Naive thymus-derived CD4-positive, alpha-beta T cell (primary cell): ENCODE results near the gene LRRC59. TPM values are rescaled to one million over a fixed set of nuclear protein-coding genes. Genes with fewer than 3 reads are reported as not detected.
A peak's percentile ranks its signal among the peaks of the same experiment; 100 is the strongest.

Experiments used
- ATAC-seq: fragments of 150-1000 bp; cut with Tn5 transposase; 2 replicates; pipeline ENCODE4 v1.10.0; 2021; ENCODE audit warnings: mild to moderate bottlenecking, moderate library complexity
- CTCF ChIA-PET: fragments of 350-600 bp; sonication (Branson Sonifier 250); formaldehyde crosslinking; loops from one replicate; lab custom pipeline; 2021; ENCODE audit warnings: antibody characterized with exemption; lab: Charles Lee
- POLR2A ChIA-PET: fragments of 350-600 bp; sonication (Branson Sonifier 250); formaldehyde crosslinking; loops from one replicate; lab custom pipeline; 2021; ENCODE audit warnings: antibody characterized with exemption, inconsistent platforms; lab: Charles Lee
- DNase-seq, 9 donors: peaks; one replicate each; pipeline versions ENCODE4 v3.0.0 to v3.0.0-alpha.2; 2020 to 2022; ENCODE audit warnings: mixed read lengths in 1 of 9
- H3K27ac ChIP-seq: one replicate; pipeline ENCODE4 v1.7.0; 2013; ENCODE audit warnings: mild to moderate bottlenecking, low read depth, low read length, moderate library complexity
- H3K27me3 ChIP-seq, 2 donors: one replicate each; pipeline ENCODE4 v1.7.0; 2013; ENCODE audit warnings: low read length in 2 of 2, mild to moderate bottlenecking in 2 of 2, moderate library complexity in 2 of 2; ENCODE audit not compliant: control insufficient read depth in 2 of 2, insufficient read depth in 2 of 2
- H3K36me3 ChIP-seq, 3 experiments: 1 replicate in 2 of 3; 2 replicates in 1 of 3; pipeline ENCODE4 v1.7.0; 2013; ENCODE audit warnings: low read length in 3 of 3, mild to moderate bottlenecking in 3 of 3, moderate library complexity in 1 of 3; ENCODE audit not compliant: insufficient read depth in 3 of 3, control insufficient read depth in 2 of 3
- H3K4me1 ChIP-seq, 2 donors: one replicate each; pipeline ENCODE4 v1.7.0; 2013; ENCODE audit warnings: low read length in 2 of 2, mild to moderate bottlenecking in 2 of 2, moderate library complexity in 1 of 2; ENCODE audit not compliant: control insufficient read depth in 2 of 2, insufficient read depth in 2 of 2
- H3K4me3 ChIP-seq: 2 replicates; pipeline ENCODE4 v1.7.0; 2013; ENCODE audit warnings: mild to moderate bottlenecking, low read length
- H3K9me3 ChIP-seq, 3 experiments: 1 replicate in 2 of 3; 2 replicates in 1 of 3; pipeline ENCODE4 v1.7.0; 2013; ENCODE audit warnings: low read length in 3 of 3; ENCODE audit not compliant: control insufficient read depth in 2 of 3
- H3K27ac Mint-ChIP-seq, 9 donors: one replicate each; pipeline ENCODE4 v1.8.0; 2020 to 2022; ENCODE audit warnings: mixed read lengths in 9 of 9, mild to moderate bottlenecking in 8 of 9, moderate library complexity in 5 of 9, inconsistent platforms in 2 of 9
- H3K27me3 Mint-ChIP-seq, 5 donors: one replicate each; pipeline ENCODE4 v1.8.0; 2021 to 2022; ENCODE audit warnings: mixed read lengths in 5 of 5, mild to moderate bottlenecking in 1 of 5
- H3K36me3 Mint-ChIP-seq, 5 donors: one replicate each; pipeline ENCODE4 v1.8.0; 2020 to 2022; ENCODE audit warnings: mixed read lengths in 5 of 5, mild to moderate bottlenecking in 3 of 5, inconsistent platforms in 1 of 5
- H3K4me1 Mint-ChIP-seq, 7 donors: one replicate each; pipeline ENCODE4 v1.8.0; 2020 to 2022; ENCODE audit warnings: mixed read lengths in 7 of 7, mild to moderate bottlenecking in 3 of 7, inconsistent platforms in 1 of 7
- H3K4me3 Mint-ChIP-seq, 10 donors: one replicate each; pipeline ENCODE4 v1.8.0; 2020 to 2022; ENCODE audit warnings: mild to moderate bottlenecking in 10 of 10, mixed read lengths in 10 of 10, moderate library complexity in 6 of 10, inconsistent platforms in 2 of 10
- H3K9me3 Mint-ChIP-seq, 11 donors: one replicate each; pipeline ENCODE4 v1.8.0; 2020 to 2022; ENCODE audit warnings: mixed read lengths in 11 of 11, mild to moderate bottlenecking in 4 of 11, inconsistent platforms in 1 of 11, moderate library complexity in 1 of 11
- intact Hi-C, 2 donors: fragments of 100-400 bp; cut with micrococcal nuclease; formaldehyde crosslinking; loops; one replicate each; pipeline ENCODE4 v1.15.1; 2023
- polyA plus RNA-seq, 2 donors: library from polyadenylated mRNA; unstranded; fragments of 300-500 nt; fragmentation: Illumina TruSeq; gene quantifications; one replicate each; pipeline ENCODE4 v1.2.3, GENCODE V29; 2021
- total RNA-seq, 6 experiments: library from RNA in 5 of 6; stranded (reverse) in 5 of 6; gene quantifications; 1 replicate in 5 of 6; 2 replicates in 1 of 6; pipeline ENCODE4 v1.2.3 and lab custom pipeline; 2021 to 2026

The LRRC59 gene
- total and polyA plus RNA-seq, 7 experiments from 2014 or later = 13.4 to 67.1 (median 28.5) TPM

GRCh38 chr17:50359005-50359699 lies 38.2 kb downstream of the LRRC59 start:
- Histone ChIP-seq H3K36me3 (peaks cover 0 to 70% (median 6%) of the 10 kb centered on the region in 3 experiments), H3K4me3 (no peak overlapping the region), H3K27me3 (no peaks in the 10 kb centered on the region), H3K9me3 (no peaks in the 10 kb centered on the region), H3K4me1 (peaks cover 0 to 6% of the 10 kb centered on the region in 2 donors), H3K27ac (no peak overlapping the region)
- H3K9me3 Mint-ChIP-seq = peaks cover 0 to 2% (median 0%) of the 10 kb centered on the region in 11 donors
- POLR2A ChIA-PET = interaction anchor here (1.2 kb wide), 1 partner anchor 12 kb away, joined by 3 read pairs; no protein-coding TSS in a partner anchor
- CTCF ChIA-PET = interaction anchor here (0.6 to 1.6 kb wide), 6 partner anchors 10 to 121 kb away, joined by 3 to 11 read pairs (median 4); partner anchors contain the start of gene LRRC59
- H3K27ac Mint-ChIP-seq = peak overlapping the region in 3 of 9 donors; percentile 45 to 64 (median 56)
- ATAC-seq = no peak
- H3K36me3 Mint-ChIP-seq = peaks cover 0 to 8% (median 0%) of the 10 kb centered on the region in 5 donors
- H3K4me1 Mint-ChIP-seq = peaks cover 7 to 15% (median 10%) of the 10 kb centered on the region in 7 donors
- no peak overlapping the region for H3K4me3 Mint-ChIP-seq
- intact Hi-C loops = no loop called here
- DNase-seq = no peak
- H3K27me3 Mint-ChIP-seq = no peaks in the 10 kb centered on the region

- no peak for DNase-seq
- Histone ChIP-seq H3K27me3 (no peaks in the 10 kb centered on the region), H3K4me1 (peaks cover 0 to 6% of the 10 kb centered on the region in 2 donors), H3K36me3 (peaks cover 0 to 79% (median 6%) of the 10 kb centered on the region in 3 experiments), H3K4me3 (no peak overlapping the region), H3K9me3 (no peaks in the 10 kb centered on the region), H3K27ac (no peak overlapping the region)
- ChIA-PET CTCF (interaction anchor here (0.6 kb wide), 1 partner anchor 17 kb away, joined by 11 read pairs; no protein-coding TSS in a partner anchor), POLR2A (interaction anchor here (0.7 to 1.2 kb wide), 2 partner anchors 11 to 17 kb away, joined by 3 read pairs; no protein-coding TSS in a partner anchor)
- Mint-ChIP-seq H3K36me3 (peaks cover 0 to 8% (median 2%) of the 10 kb centered on the region in 5 donors), H3K27ac (peak overlapping the region in 1 of 9 donors; percentile 10), H3K9me3 (peaks cover 0 to 2% (median 0%) of the 10 kb centered on the region in 11 donors), H3K4me3 (no peak overlapping the region), H3K27me3 (no peaks in the 10 kb centered on the region), H3K4me1 (peaks cover 8 to 13% (median 9%) of the 10 kb centered on the region in 7 donors)
- no peak for ATAC-seq
- intact Hi-C loops = no loop called here
These were observed 39.1 kb downstream of the LRRC59 start for GRCh38 chr17:50358177-50358576.

GRCh38 chr17:50356892-50357510 lies 40.3 kb downstream of the LRRC59 start:
- ChIA-PET POLR2A (interaction anchor here (0.6 to 0.8 kb wide), 2 partner anchors 12 to 15 kb away, joined by 3 to 4 read pairs; no protein-coding TSS in a partner anchor), CTCF (no interaction called here)
- Histone ChIP-seq H3K27me3 (no peaks in the 10 kb centered on the region), H3K9me3 (no peaks in the 10 kb centered on the region), H3K4me3 (no peak overlapping the region), H3K4me1 (peaks cover 0 to under 1% of the 10 kb centered on the region in 2 donors), H3K36me3 (peaks cover 0 to 82% (median 6%) of the 10 kb centered on the region in 3 experiments), H3K27ac (no peak overlapping the region)
- intact Hi-C loops = no loop called here
- Mint-ChIP-seq H3K36me3 (peaks cover 0 to 11% (median 4%) of the 10 kb centered on the region in 5 donors), H3K4me3 (no peak overlapping the region), H3K4me1 (peaks cover 3 to 8% (median 5%) of the 10 kb centered on the region in 7 donors), H3K27me3 (no peaks in the 10 kb centered on the region), H3K9me3 (peaks cover 0 to 2% (median 0%) of the 10 kb centered on the region in 11 donors), H3K27ac (peak overlapping the region in 1 of 9 donors; percentile 32)
- DNase-seq (no peak), ATAC-seq (no peak)

- H3K4me3 Mint-ChIP-seq = no peak overlapping the region
These were observed 40.9 kb downstream of the LRRC59 start for GRCh38 chr17:50356418-50356817.

GRCh38 chr17:50355701-50356341 lies 41.5 kb downstream of the LRRC59 start:
- Histone ChIP-seq H3K36me3 (peaks cover 0 to 77% (median 6%) of the 10 kb centered on the region in 3 experiments), H3K27me3 (no peaks in the 10 kb centered on the region), H3K4me3 (no peak overlapping the region), H3K9me3 (no peaks in the 10 kb centered on the region), H3K27ac (no peak overlapping the region), H3K4me1 (no peaks in the 10 kb centered on the region)
- Mint-ChIP-seq H3K4me3 (no peak overlapping the region), H3K36me3 (peaks cover 0 to 11% (median 4%) of the 10 kb centered on the region in 5 donors), H3K4me1 (peaks cover 4 to 11% (median 7%) of the 10 kb centered on the region in 7 donors), H3K27me3 (no peaks in the 10 kb centered on the region), H3K27ac (no peak overlapping the region), H3K9me3 (peaks cover 0 to 2% (median 0%) of the 10 kb centered on the region in 11 donors)
- DNase-seq (no peak), ATAC-seq (no peak)
- ChIA-PET POLR2A (interaction anchor here (1.0 to 1.1 kb wide), 2 partner anchors 13 to 18 kb away, joined by 3 to 4 read pairs; no protein-coding TSS in a partner anchor), CTCF (no interaction called here)
- intact Hi-C loops = no loop called here

More at GRCh38 chr17:50356418-50356817, 40.9 kb downstream of the LRRC59 start:
- H3K9me3 ChIP-seq = no peaks in the 10 kb centered on the region
- peaks cover 0 to 7% (median 4%) of the 10 kb centered on the region in 7 donors for H3K4me1 Mint-ChIP-seq
- H3K27me3 ChIP-seq = no peaks in the 10 kb centered on the region
- no peak for DNase-seq
- no peak overlapping the region for H3K4me3 ChIP-seq
- peaks cover 0 to 82% (median 6%) of the 10 kb centered on the region in 3 experiments for H3K36me3 ChIP-seq
- H3K9me3 Mint-ChIP-seq = peaks cover 0 to 2% (median 0%) of the 10 kb centered on the region in 11 donors
- no peak for ATAC-seq
- POLR2A ChIA-PET = interaction anchor here (1.0 kb wide), 1 partner anchor 18 kb away, joined by 3 read pairs; no protein-coding TSS in a partner anchor
- no peak overlapping the region for H3K27ac Mint-ChIP-seq
- peaks cover 0 to 11% (median 4%) of the 10 kb centered on the region in 5 donors for H3K36me3 Mint-ChIP-seq
- CTCF ChIA-PET = no interaction called here
- no peaks in the 10 kb centered on the region for H3K27me3 Mint-ChIP-seq
- intact Hi-C loops = no loop called here
- no peaks in the 10 kb centered on the region for H3K4me1 ChIP-seq
- H3K27ac ChIP-seq = no peak overlapping the region

- Histone ChIP-seq H3K4me1 (no peaks in the 10 kb centered on the region), H3K4me3 (no peak overlapping the region), H3K27ac (no peak overlapping the region), H3K36me3 (peaks cover 0 to 74% (median 6%) of the 10 kb centered on the region in 3 experiments), H3K9me3 (no peaks in the 10 kb centered on the region), H3K27me3 (no peaks in the 10 kb centered on the region)
- Mint-ChIP-seq H3K36me3 (peaks cover 0 to 11% (median 4%) of the 10 kb centered on the region in 5 donors), H3K4me1 (peaks cover 4 to 13% (median 9%) of the 10 kb centered on the region in 7 donors), H3K4me3 (no peak overlapping the region), H3K27ac (peak overlapping the region in 2 of 9 donors; percentile 68 to 70), H3K9me3 (peaks cover 0 to 2% (median 0%) of the 10 kb centered on the region in 11 donors), H3K27me3 (no peaks in the 10 kb centered on the region)
- CTCF ChIA-PET = no interaction called here
- POLR2A ChIA-PET = interaction anchor here (1.0 to 1.1 kb wide), 2 partner anchors 13 to 19 kb away, joined by 3 to 4 read pairs; no protein-coding TSS in a partner anchor
- ATAC-seq (no peak), DNase-seq (no peak)
- intact Hi-C loops = no loop called here
These were observed 42.0 kb downstream of the LRRC59 start for GRCh38 chr17:50355336-50355700.
